Measurements from ENCODE around the gene MYO3B. TPM values are rescaled to one million over a fixed set of nuclear protein-coding genes. Genes with fewer than 3 reads are reported as not detected.

MYO3B gene
- polyA plus RNA-seq, 2 of the 4 experiments (the other 2 are of a cell fraction) = 0.01 TPM; not detected in 1

DNA sequence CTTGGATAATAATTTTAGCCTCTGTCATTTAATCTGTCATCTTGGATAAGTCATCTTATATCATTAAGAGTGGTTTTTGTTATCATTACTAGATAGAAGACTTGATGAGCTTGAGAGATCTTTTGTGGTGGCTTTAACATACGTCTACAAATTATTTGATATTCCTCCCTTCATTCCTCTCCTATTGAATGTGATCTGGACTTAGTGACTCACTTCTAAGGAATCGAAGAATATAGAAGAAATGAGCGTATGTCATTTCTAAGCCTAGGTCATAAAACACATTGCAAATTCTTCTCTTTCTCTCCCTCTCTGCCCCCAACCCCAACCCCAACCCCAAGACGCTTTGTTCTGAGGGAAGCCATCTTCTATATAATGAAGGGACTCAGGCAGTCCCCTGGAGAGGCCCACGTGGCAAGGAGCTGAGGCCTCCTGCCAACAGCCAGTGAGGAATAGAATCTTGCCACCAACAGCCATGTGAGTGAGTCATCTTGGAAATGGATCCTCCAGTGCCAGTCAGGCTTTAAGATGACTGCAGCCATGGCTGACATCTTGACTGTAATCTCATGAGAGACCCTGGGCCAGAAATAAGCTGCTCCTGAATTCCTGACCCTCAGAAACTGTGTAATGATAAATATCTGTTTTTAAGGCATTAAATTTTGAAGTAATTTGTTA is 315.6 kb downstream of the MYO3B start:
- no peak overlapping the region for H3K27ac ChIP-seq
- no peak for DNase-seq (ENCODE audit: low read depth in 1 of 2, low spot score in 1 of 2)
- ChIA-PET CTCF (no interaction called here), POLR2A (no interaction called here)
- no peak for ATAC-seq
- no peak overlapping the region for H3K4me3 ChIP-seq
- H3K4me1 ChIP-seq = no peaks in the 10 kb centered on the region
- TF ChIP-seq CEBPB (IDR thresholded peaks at IDR 0.05) (no peak), HOXB13 (CRISPR knock-in tag; IDR thresholded peaks at IDR 0.05; ENCODE audit: low read depth) (no peak), FOXS1 (CRISPR knock-in tag; IDR thresholded peaks at IDR 0.05) (no peak), MAFK (IDR thresholded peaks at IDR 0.05; ENCODE audit: partially characterized antibody) (no peak), BHLHE40 (IDR thresholded peaks at IDR 0.05; ENCODE audit: low read depth, low read length) (no peak), POLR2AphosphoS2 (conservative IDR thresholded peaks at IDR 0.05; ENCODE audit: low read length) (no peak), MAZ (IDR thresholded peaks at IDR 0.05; ENCODE audit: borderline replicate concordance, low read depth, low read length) (no peak), EHMT2 (IDR thresholded peaks at IDR 0.05; ENCODE audit: low read depth) (no peak), CHD2 (IDR thresholded peaks at IDR 0.05; ENCODE audit: low read length, partially characterized antibody) (no peak), CHD4 (IDR thresholded peaks at IDR 0.05; ENCODE audit: borderline replicate concordance) (no peak), FOSB (CRISPR knock-in tag; IDR thresholded peaks at IDR 0.05) (no peak), RCOR1 (IDR thresholded peaks at IDR 0.05; ENCODE audit: low read depth, low read length) (no peak), MAX (IDR thresholded peaks at IDR 0.05) (no peak)
- TF ChIP-seq, protein P1, sequence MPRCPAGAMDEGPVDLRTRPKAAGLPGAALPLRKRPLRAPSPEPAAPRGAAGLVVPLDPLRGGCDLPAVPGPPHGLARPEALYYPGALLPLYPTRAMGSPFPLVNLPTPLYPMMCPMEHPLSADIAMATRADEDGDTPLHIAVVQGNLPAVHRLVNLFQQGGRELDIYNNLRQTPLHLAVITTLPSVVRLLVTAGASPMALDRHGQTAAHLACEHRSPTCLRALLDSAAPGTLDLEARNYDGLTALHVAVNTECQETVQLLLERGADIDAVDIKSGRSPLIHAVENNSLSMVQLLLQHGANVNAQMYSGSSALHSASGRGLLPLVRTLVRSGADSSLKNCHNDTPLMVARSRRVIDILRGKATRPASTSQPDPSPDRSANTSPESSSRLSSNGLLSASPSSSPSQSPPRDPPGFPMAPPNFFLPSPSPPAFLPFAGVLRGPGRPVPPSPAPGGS (IDR thresholded peaks at IDR 0.05) = no peak
- TF ChIP-seq, protein P2, sequence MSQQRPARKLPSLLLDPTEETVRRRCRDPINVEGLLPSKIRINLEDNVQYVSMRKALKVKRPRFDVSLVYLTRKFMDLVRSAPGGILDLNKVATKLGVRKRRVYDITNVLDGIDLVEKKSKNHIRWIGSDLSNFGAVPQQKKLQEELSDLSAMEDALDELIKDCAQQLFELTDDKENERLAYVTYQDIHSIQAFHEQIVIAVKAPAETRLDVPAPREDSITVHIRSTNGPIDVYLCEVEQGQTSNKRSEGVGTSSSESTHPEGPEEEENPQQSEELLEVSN (IDR thresholded peaks at IDR 0.05; ENCODE audit: borderline replicate concordance, low read depth) = no peak
- TF ChIP-seq, protein P3, sequence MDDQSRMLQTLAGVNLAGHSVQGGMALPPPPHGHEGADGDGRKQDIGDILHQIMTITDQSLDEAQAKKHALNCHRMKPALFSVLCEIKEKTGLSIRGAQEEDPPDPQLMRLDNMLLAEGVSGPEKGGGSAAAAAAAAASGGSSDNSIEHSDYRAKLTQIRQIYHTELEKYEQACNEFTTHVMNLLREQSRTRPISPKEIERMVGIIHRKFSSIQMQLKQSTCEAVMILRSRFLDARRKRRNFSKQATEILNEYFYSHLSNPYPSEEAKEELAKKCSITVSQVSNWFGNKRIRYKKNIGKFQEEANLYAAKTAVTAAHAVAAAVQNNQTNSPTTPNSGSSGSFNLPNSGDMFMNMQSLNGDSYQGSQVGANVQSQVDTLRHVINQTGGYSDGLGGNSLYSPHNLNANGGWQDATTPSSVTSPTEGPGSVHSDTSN (IDR thresholded peaks at IDR 0.05) = no peak
- WGBS (ENCODE audit: missing lambda C conversion rate) = 21% methylated on average over 5 of the region's 5 CpGs
- H3K9me3 ChIP-seq = no peaks in the 10 kb centered on the region
- no peak for FAIRE-seq
- no peak overlapping the region for H3K4me2 ChIP-seq

DNA sequence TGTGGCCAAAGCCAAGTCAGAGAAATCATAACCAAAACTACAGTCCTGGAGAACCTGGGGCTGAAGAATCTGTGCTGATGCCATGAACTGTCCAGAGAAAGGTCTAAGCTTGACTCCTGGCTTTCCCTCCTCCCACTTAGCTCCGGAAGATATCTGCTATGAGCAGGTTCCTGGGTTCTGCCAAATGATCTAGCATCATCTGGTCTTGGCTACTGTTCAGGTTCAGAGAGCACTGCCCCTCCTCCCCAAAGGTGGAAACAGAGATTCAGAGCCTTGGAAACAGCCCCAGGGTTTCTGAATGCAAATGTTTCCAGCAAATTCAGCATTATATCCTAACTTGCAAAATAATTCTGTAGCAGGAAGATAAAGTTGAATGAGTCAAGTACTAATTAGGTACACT is 317.9 kb downstream of the MYO3B start:
- H3K4me1 ChIP-seq = no peaks in the 10 kb centered on the region
- no peak for DNase-seq (ENCODE audit: low read depth in 1 of 2, low spot score in 1 of 2)
- no peak for FAIRE-seq
- no peak overlapping the region for H3K4me2 ChIP-seq
- no peak overlapping the region for H3K27ac ChIP-seq
- ChIA-PET POLR2A (no interaction called here), CTCF (no interaction called here)
- H3K9me3 ChIP-seq = no peaks in the 10 kb centered on the region
- TF ChIP-seq HOXB5 (CRISPR knock-in tag; IDR thresholded peaks at IDR 0.05) (no peak), MAFK (IDR thresholded peaks at IDR 0.05; ENCODE audit: partially characterized antibody) (no peak), JUNB (IDR thresholded peaks at IDR 0.05) (no peak), MAX (IDR thresholded peaks at IDR 0.05) (no peak), NR3C1 (IDR thresholded peaks at IDR 0.05) (no peak), JUN (IDR thresholded peaks at IDR 0.05) (no peak), EHF (CRISPR knock-in tag; IDR thresholded peaks at IDR 0.05) (no peak), TFCP2L1 (CRISPR knock-in tag; IDR thresholded peaks at IDR 0.05) (no peak), SREBF2 (IDR thresholded peaks at IDR 0.05) (no peak), FOXS1 (CRISPR knock-in tag; IDR thresholded peaks at IDR 0.05) (no peak), EHMT2 (IDR thresholded peaks at IDR 0.05; ENCODE audit: low read depth) (no peak), POLR2AphosphoS2 (conservative IDR thresholded peaks at IDR 0.05; ENCODE audit: low read length) (no peak), RFX5 (IDR thresholded peaks at IDR 0.05) (no peak), MAZ (IDR thresholded peaks at IDR 0.05; ENCODE audit: borderline replicate concordance, low read depth, low read length) (no peak), RARB (CRISPR knock-in tag; IDR thresholded peaks at IDR 0.05) (no peak)
- TF ChIP-seq, protein P4, sequence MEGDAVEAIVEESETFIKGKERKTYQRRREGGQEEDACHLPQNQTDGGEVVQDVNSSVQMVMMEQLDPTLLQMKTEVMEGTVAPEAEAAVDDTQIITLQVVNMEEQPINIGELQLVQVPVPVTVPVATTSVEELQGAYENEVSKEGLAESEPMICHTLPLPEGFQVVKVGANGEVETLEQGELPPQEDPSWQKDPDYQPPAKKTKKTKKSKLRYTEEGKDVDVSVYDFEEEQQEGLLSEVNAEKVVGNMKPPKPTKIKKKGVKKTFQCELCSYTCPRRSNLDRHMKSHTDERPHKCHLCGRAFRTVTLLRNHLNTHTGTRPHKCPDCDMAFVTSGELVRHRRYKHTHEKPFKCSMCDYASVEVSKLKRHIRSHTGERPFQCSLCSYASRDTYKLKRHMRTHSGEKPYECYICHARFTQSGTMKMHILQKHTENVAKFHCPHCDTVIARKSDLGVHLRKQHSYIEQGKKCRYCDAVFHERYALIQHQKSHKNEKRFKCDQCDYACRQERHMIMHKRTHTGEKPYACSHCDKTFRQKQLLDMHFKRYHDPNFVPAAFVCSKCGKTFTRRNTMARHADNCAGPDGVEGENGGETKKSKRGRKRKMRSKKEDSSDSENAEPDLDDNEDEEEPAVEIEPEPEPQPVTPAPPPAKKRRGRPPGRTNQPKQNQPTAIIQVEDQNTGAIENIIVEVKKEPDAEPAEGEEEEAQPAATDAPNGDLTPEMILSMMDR (IDR thresholded peaks at IDR 0.05) = no peak
- TF ChIP-seq, protein P2 (IDR thresholded peaks at IDR 0.05; ENCODE audit: borderline replicate concordance, low read depth) = no peak
- TF ChIP-seq, protein P5, sequence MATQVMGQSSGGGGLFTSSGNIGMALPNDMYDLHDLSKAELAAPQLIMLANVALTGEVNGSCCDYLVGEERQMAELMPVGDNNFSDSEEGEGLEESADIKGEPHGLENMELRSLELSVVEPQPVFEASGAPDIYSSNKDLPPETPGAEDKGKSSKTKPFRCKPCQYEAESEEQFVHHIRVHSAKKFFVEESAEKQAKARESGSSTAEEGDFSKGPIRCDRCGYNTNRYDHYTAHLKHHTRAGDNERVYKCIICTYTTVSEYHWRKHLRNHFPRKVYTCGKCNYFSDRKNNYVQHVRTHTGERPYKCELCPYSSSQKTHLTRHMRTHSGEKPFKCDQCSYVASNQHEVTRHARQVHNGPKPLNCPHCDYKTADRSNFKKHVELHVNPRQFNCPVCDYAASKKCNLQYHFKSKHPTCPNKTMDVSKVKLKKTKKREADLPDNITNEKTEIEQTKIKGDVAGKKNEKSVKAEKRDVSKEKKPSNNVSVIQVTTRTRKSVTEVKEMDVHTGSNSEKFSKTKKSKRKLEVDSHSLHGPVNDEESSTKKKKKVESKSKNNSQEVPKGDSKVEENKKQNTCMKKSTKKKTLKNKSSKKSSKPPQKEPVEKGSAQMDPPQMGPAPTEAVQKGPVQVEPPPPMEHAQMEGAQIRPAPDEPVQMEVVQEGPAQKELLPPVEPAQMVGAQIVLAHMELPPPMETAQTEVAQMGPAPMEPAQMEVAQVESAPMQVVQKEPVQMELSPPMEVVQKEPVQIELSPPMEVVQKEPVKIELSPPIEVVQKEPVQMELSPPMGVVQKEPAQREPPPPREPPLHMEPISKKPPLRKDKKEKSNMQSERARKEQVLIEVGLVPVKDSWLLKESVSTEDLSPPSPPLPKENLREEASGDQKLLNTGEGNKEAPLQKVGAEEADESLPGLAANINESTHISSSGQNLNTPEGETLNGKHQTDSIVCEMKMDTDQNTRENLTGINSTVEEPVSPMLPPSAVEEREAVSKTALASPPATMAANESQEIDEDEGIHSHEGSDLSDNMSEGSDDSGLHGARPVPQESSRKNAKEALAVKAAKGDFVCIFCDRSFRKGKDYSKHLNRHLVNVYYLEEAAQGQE (IDR thresholded peaks at IDR 0.05) = no peak
- no peak for ATAC-seq
- no peak overlapping the region for H3K4me3 ChIP-seq
- WGBS (ENCODE audit: missing lambda C conversion rate) = 0% methylated on average over 1 of the region's 1 CpG
